BJ (cell line): ENCODE results near the gene TNK2. TPM values are rescaled to one million over a fixed set of nuclear protein-coding genes. Genes with fewer than 3 reads are reported as not detected.

Source experiments
- CTCF ChIA-PET: fragments of 350-600 bp; formaldehyde crosslinking; extraction: SDS; loops from one replicate; lab custom pipeline; 2021; ENCODE audit warnings: antibody characterized with exemption, inconsistent platforms; lab: Yijun Ruan, JAX
- POLR2A ChIA-PET: fragments of 300-600 bp; sonication (Branson Sonifier 250); formaldehyde crosslinking; extraction: SDS; loops from one replicate; lab custom pipeline; 2021; ENCODE audit warnings: antibody characterized with exemption; lab: Charles Lee
- DNase-seq: peaks from one replicate; pipeline ENCODE4 v3.0.0-alpha.2; 2011; ENCODE audit warnings: low read depth
- H3K27me3 ChIP-seq: 2 replicates; pipeline ENCODE4 v1.6.0; 2011; ENCODE audit warnings: low read length; ENCODE audit not compliant: control insufficient read depth, insufficient read depth
- H3K36me3 ChIP-seq: 2 replicates; pipeline ENCODE4 v1.5.1; 2011; ENCODE audit warnings: low read length; ENCODE audit not compliant: control insufficient read depth, insufficient read depth
- H3K4me3 ChIP-seq: 2 replicates; pipeline ENCODE4 v1.5.1; 2011; ENCODE audit warnings: low read depth, mild to moderate bottlenecking, control low read depth, low read length
- CTCF ChIP-seq: IDR thresholded peaks from 2 replicates; pipeline ENCODE4 v1.5.1; 2011; ENCODE audit warnings: low read depth, mild to moderate bottlenecking, control low read depth, inconsistent platforms, low read length, moderate library complexity; ENCODE audit not compliant: insufficient read depth
- polyA plus RNA-seq: library from polyadenylated mRNA; depleted of rRNA; stranded (reverse); fragments of >200 nt; gene quantifications from 2 replicates; pipeline ENCODE4 v1.2.3, GENCODE V29; 2011

TNK2 gene
- polyA plus RNA-seq, 1 experiment: 6.3 TPM

GRCh38 chr3:195850857-195851543 is 57.4 kb downstream of the TNK2 start:
- Histone ChIP-seq H3K36me3 (no peaks in the 10 kb centered on the region), H3K4me3 (no peak overlapping the region), H3K27me3 (no peaks in the 10 kb centered on the region; the same call in 1 of the 2 replicates)
- CTCF ChIA-PET: interaction anchor here (0.7 to 5.9 kb wide), 33 partner anchors 10 to 668 kb away, joined by 3 to 67 read pairs (median 5); partner anchors contain the start of gene TNK2
- POLR2A ChIA-PET: no interaction called here
- peak; percentile 100 for TF ChIP-seq CTCF
- peak; percentile 25 for DNase-seq

GRCh38 chr3:195849322-195850074 is 58.9 kb downstream of the TNK2 start:
- no peaks in the 10 kb centered on the region for H3K36me3 ChIP-seq
- no peak for TF ChIP-seq CTCF
- CTCF ChIA-PET: interaction anchor here (0.8 to 5.9 kb wide), 17 partner anchors 9 to 221 kb away, joined by 3 to 67 read pairs (median 7); no protein-coding TSS in a partner anchor
- POLR2A ChIA-PET: no interaction called here
- DNase-seq: no peak
- no peak overlapping the region for H3K4me3 ChIP-seq
- no peaks in the 10 kb centered on the region; the same call in 1 of the 2 replicates for H3K27me3 ChIP-seq

- no peaks in the 10 kb centered on the region; the same call in 1 of the 2 replicates for H3K27me3 ChIP-seq
- CTCF ChIA-PET: no interaction called here
- no peak for TF ChIP-seq CTCF
- no peak overlapping the region for H3K4me3 ChIP-seq
- POLR2A ChIA-PET: no interaction called here
- H3K36me3 ChIP-seq: no peaks in the 10 kb centered on the region
- no peak for DNase-seq
Measured at GRCh38 chr3:195847055-195847950, 61.0 kb downstream of the TNK2 start.

GRCh38 chr3:195845483-195845882 is 62.9 kb downstream of the TNK2 start:
- no peak for TF ChIP-seq CTCF
- no peaks in the 10 kb centered on the region for H3K27me3 ChIP-seq
- H3K36me3 ChIP-seq: no peaks in the 10 kb centered on the region
- H3K4me3 ChIP-seq: no peak overlapping the region
- POLR2A ChIA-PET: no interaction called here
- no peak for DNase-seq
- CTCF ChIA-PET: interaction anchor here (1.4 to 3.7 kb wide), 2 partner anchors 13 to 70 kb away, joined by 3 to 12 read pairs; no protein-coding TSS in a partner anchor
